HCT116 (cell line): ENCODE data around the gene STAT2. TPM values are rescaled to one million over a fixed set of nuclear protein-coding genes. Genes with fewer than 3 reads are reported as not detected.

ENCODE experiments used
- ATAC-seq: fragments of 200-7000 bp; cut with Tn5 transposase; 2 replicates; pipeline ENCODE4 v1.9.1; 2020; ENCODE audit warnings: mild to moderate bottlenecking, moderate library complexity
- BruUV-seq: library from RNA; stranded (reverse); fragments of 400-500 nt; replicated peaks from 2 replicates; lab custom pipeline; 2021; lab: Mats Ljungman, UMichigan
- CTCF ChIA-PET: fragments of 300-600 bp; sonication (Branson Sonifier 250); formaldehyde crosslinking; loops from one replicate; lab custom pipeline; 2021; ENCODE audit warnings: antibody characterized with exemption; lab: Charles Lee
- POLR2A ChIA-PET: fragments of 300-600, 350-600 bp; sonication (Branson Sonifier 250); formaldehyde crosslinking; loops from one replicate; lab custom pipeline; 2021; ENCODE audit warnings: antibody characterized with exemption; lab: Charles Lee
- RAD21 ChIA-PET, 2 experiments: fragments of 300-600 bp; sonication (Branson Sonifier 250); formaldehyde crosslinking; loops; one replicate each; lab custom pipeline; 2023; ENCODE audit warnings: low total read pairs in 2 of 2; ENCODE audit not compliant: uncharacterized antibody in 2 of 2, unreplicated experiment in 2 of 2, low non-redundant PET in 1 of 2; lab: Charles Lee
- DNase-seq: peaks from one replicate; pipeline ENCODE4 v3.0.0-alpha.2; 2010; ENCODE audit warnings: low read depth, low spot score
- H2AFZ ChIP-seq: fragments of 200-600 bp; shearing (Covaris generic), sonication (generic); 2 replicates; pipeline ENCODE4 v1.6.1; 2017; ENCODE audit warnings: low read depth, mixed run types, mixed read lengths, antibody characterized with exemption, low read length; ENCODE audit not compliant: poor library complexity, severe bottlenecking
- H3K27ac ChIP-seq: 2 replicates; pipeline ENCODE4 v1.5.1; 2012; ENCODE audit warnings: low read depth, low read length
- H3K27me3 ChIP-seq: fragments of 200-600 bp; sonication (generic); 2 replicates; pipeline ENCODE4 v1.6.1; 2016; ENCODE audit warnings: mixed run types, low read length, mixed read lengths; ENCODE audit not compliant: insufficient read depth
- H3K36me3 ChIP-seq, 2 experiments: fragments of 200-500 bp in 1 of 2; fragments of 200-600 bp in 1 of 2; sonication (Bioruptor generic) in 1 of 2; sonication (generic) in 1 of 2; 2 replicates each; pipeline versions ENCODE4 v1.5.1 to v1.6.1; 2014 to 2016; ENCODE audit warnings: low read length in 2 of 2, inconsistent platforms in 1 of 2, mixed read lengths in 1 of 2, mixed run types in 1 of 2; ENCODE audit not compliant: insufficient read depth in 2 of 2, control insufficient read depth in 1 of 2
- H3K4me1 ChIP-seq, 2 experiments: fragments of 200-600 bp in 1 of 2; sonication (generic) in 1 of 2; 2 replicates each; pipeline versions ENCODE4 v1.5.1 to v1.6.1; 2012 to 2017; ENCODE audit warnings: low read length in 2 of 2, inconsistent platforms in 1 of 2, mild to moderate bottlenecking in 1 of 2, mixed read lengths in 1 of 2, mixed run types in 1 of 2, moderate library complexity in 1 of 2; ENCODE audit not compliant: insufficient read depth in 2 of 2, control insufficient read depth in 1 of 2
- H3K4me2 ChIP-seq: fragments of 200-600 bp; sonication (generic); 2 replicates; pipeline ENCODE4 v1.6.1; 2017; ENCODE audit warnings: mixed run types, low read length, mixed read lengths
- H3K4me3 ChIP-seq, 2 experiments: fragments of 200-600 bp in 1 of 2; sonication (generic) in 1 of 2; replicated peaks in 1 of 2; 2 replicates each; pipeline ENCODE4 v1.5.1; 2011 to 2016; ENCODE audit warnings: low read length in 2 of 2, control low read depth in 1 of 2, low read depth in 1 of 2, mild to moderate bottlenecking in 1 of 2, mixed read lengths in 1 of 2, mixed run types in 1 of 2
- H3K79me2 ChIP-seq: fragments of 200-600 bp; sonication (generic); 2 replicates; pipeline ENCODE4 v1.6.1; 2017; ENCODE audit warnings: mild to moderate bottlenecking, mixed run types, low read length, moderate library complexity, mixed read lengths; ENCODE audit not compliant: insufficient read depth
- H3K9ac ChIP-seq: fragments of 200-600 bp; sonication (generic); 2 replicates; pipeline ENCODE4 v1.6.1; 2016; ENCODE audit warnings: low read length, mixed read lengths
- H3K9me2 ChIP-seq: fragments of 200-600 bp; sonication (generic), shearing (Covaris generic); 2 replicates; pipeline ENCODE4 v1.6.1; 2017; ENCODE audit warnings: mixed run types, mild to moderate bottlenecking, moderate library complexity; ENCODE audit not compliant: insufficient read depth
- H3K9me3 ChIP-seq, 2 experiments: fragments of 200-500 bp in 1 of 2; fragments of 200-600 bp in 1 of 2; sonication (Bioruptor generic) in 1 of 2; sonication (generic) in 1 of 2; 2 replicates each; pipeline ENCODE4 v1.6.1; 2014 to 2017; ENCODE audit warnings: low read length in 2 of 2, mixed read lengths in 2 of 2, inconsistent platforms in 1 of 2, low read depth in 1 of 2, mild to moderate bottlenecking in 1 of 2, mixed run types in 1 of 2, moderate library complexity in 1 of 2; ENCODE audit not compliant: control insufficient read depth in 1 of 2, insufficient read depth in 1 of 2
- H4K20me1 ChIP-seq: fragments of 200-600 bp; sonication (generic), shearing (Covaris generic); 2 replicates; pipeline ENCODE4 v1.6.1; 2017; ENCODE audit warnings: mixed run types, mild to moderate bottlenecking, moderate library complexity; ENCODE audit not compliant: insufficient read depth
- ATF3 ChIP-seq: IDR thresholded peaks from 2 replicates; pipeline ENCODE4 v1.6.1; 2012
- CBX3 ChIP-seq: IDR thresholded peaks from 2 replicates; pipeline ENCODE4 v1.6.1; 2012; ENCODE audit warnings: low read depth
- CEBPB ChIP-seq: IDR thresholded peaks from 2 replicates; pipeline ENCODE4 v1.6.1; 2012; ENCODE audit warnings: low read depth
- CTCF ChIP-seq, 3 experiments: fragments of 200-600 bp in 1 of 3; sonication (generic) in 1 of 3; IDR thresholded peaks in 2 of 3; conservative IDR thresholded peaks in 1 of 3; 2 replicates each; pipeline ENCODE4 v1.5.1; 2012 to 2017; ENCODE audit warnings: low read depth in 2 of 3, low read length in 2 of 3, antibody characterized with exemption in 1 of 3, borderline replicate concordance in 1 of 3, control low read depth in 1 of 3, mild to moderate bottlenecking in 1 of 3, mixed read lengths in 1 of 3, mixed run types in 1 of 3, moderate library complexity in 1 of 3; ENCODE audit not compliant: insufficient read depth in 1 of 3
- ELF1 ChIP-seq: IDR thresholded peaks from 2 replicates; pipeline ENCODE4 v1.6.1; 2012; ENCODE audit warnings: low read depth, borderline replicate concordance
- EZH2 ChIP-seq: fragments of 200-600 bp; sonication (generic); IDR thresholded peaks from 2 replicates; pipeline ENCODE4 v1.6.1; 2017; ENCODE audit warnings: antibody characterized with exemption, mixed run types
- FOSL1 ChIP-seq: IDR thresholded peaks from 2 replicates; pipeline ENCODE4 v1.6.1; 2012; ENCODE audit warnings: low read depth
- JUND ChIP-seq: IDR thresholded peaks from 2 replicates; pipeline ENCODE4 v1.6.1; 2012
- MAX ChIP-seq: IDR thresholded peaks from 2 replicates; pipeline ENCODE4 v1.6.1; 2012
- RAD21 ChIP-seq: IDR thresholded peaks from 2 replicates; pipeline ENCODE4 v1.6.1; 2012; ENCODE audit warnings: low read depth, mild to moderate bottlenecking
- SIN3A ChIP-seq: IDR thresholded peaks from 2 replicates; pipeline ENCODE4 v1.6.1; 2012; ENCODE audit warnings: low read depth
- SP1 ChIP-seq: IDR thresholded peaks from 2 replicates; pipeline ENCODE4 v1.6.1; 2012; ENCODE audit warnings: low read depth
- SRF ChIP-seq: IDR thresholded peaks from 2 replicates; pipeline ENCODE4 v1.6.1; 2012; ENCODE audit warnings: low read depth
- TCF7L2 ChIP-seq: IDR thresholded peaks from 2 replicates; pipeline ENCODE4 v1.7.0; 2011; ENCODE audit warnings: borderline replicate concordance, inconsistent platforms; ENCODE audit not compliant: insufficient read depth, insufficient read length; ENCODE audit errors: extremely low read depth
- YY1 ChIP-seq: IDR thresholded peaks from 2 replicates; pipeline ENCODE4 v1.6.1; 2011; ENCODE audit warnings: low read length, low read depth, moderate library complexity, mild to moderate bottlenecking; ENCODE audit not compliant: insufficient replicate concordance; ENCODE audit errors: extremely low read depth
- ZBTB33 ChIP-seq: IDR thresholded peaks from 2 replicates; pipeline ENCODE4 v1.6.1; 2011; ENCODE audit warnings: mild to moderate bottlenecking, low read length, moderate library complexity; ENCODE audit not compliant: insufficient replicate concordance; ENCODE audit errors: extremely low read depth
- ZFX ChIP-seq: fragments of 450-650 bp; IDR thresholded peaks from 2 replicates; pipeline ENCODE4 v1.6.1; 2017
- intact Hi-C: fragments of 100-400 bp; cut with micrococcal nuclease; formaldehyde crosslinking; loops from 2 replicates; pipeline ENCODE4 v1.10.0; 2022
- total RNA-seq: library from RNA; stranded (reverse); gene quantifications from one replicate; pipeline ENCODE4 v1.2.1, GENCODE V29; 2021; ENCODE audit not compliant: unreplicated experiment

Gene STAT2
- total RNA-seq, 1 experiment from 2014 or later: 53.1 TPM

- no peaks in the 10 kb centered on the region for H3K79me2 ChIP-seq
- H3K9me2 ChIP-seq: no peaks in the 10 kb centered on the region; the same call in 1 of the 2 replicates
- H2AFZ ChIP-seq: no peak overlapping the region
- no peaks in the 10 kb centered on the region for H3K27me3 ChIP-seq
- ChIA-PET CTCF (no interaction called here), RAD21 (no interaction called here)
- no peak for DNase-seq
- H4K20me1 ChIP-seq: no peaks in the 10 kb centered on the region
- ATAC-seq: no peak
- TF ChIP-seq CBX3: no peak
- TF ChIP-seq FOSL1: no peak
- TF ChIP-seq CEBPB: no peak
- TF ChIP-seq RAD21: no peak
- no peak for TF ChIP-seq ZFX
- TF ChIP-seq EZH2: no peak
- TF ChIP-seq JUND: no peak
- TF ChIP-seq TCF7L2: no peak
- no peak for TF ChIP-seq ATF3
- TF ChIP-seq SIN3A: no peak
- TF ChIP-seq MAX: no peak
- TF ChIP-seq ELF1: no peak
- no peak for TF ChIP-seq SP1
- TF ChIP-seq YY1: no peak
- TF ChIP-seq SRF: no peak
- no peak for TF ChIP-seq ZBTB33
- TF ChIP-seq CTCF (IDR thresholded peaks at IDR 0.05 in 2 of 3, conservative IDR thresholded peaks at IDR 0.05 in 1 of 3; ENCODE audit: borderline replicate concordance in 1 of 3, insufficient read depth in 1 of 3, low read depth in 2 of 3, low read length in 2 of 3): no peak
- TF ChIP-seq, all 23 proteins: peak for 0
- no peaks in the 10 kb centered on the region for H3K4me1 ChIP-seq
- intact Hi-C loops: no loop called here
- H3K27ac ChIP-seq: no peak overlapping the region
- no peak overlapping the region for H3K4me3 ChIP-seq
- no peak overlapping the region for H3K9ac ChIP-seq
- BruUV-seq: no TSS peak
- no peak overlapping the region for H3K4me2 ChIP-seq
- POLR2A ChIA-PET: no interaction called here
- no peaks in the 10 kb centered on the region for H3K36me3 ChIP-seq
- H3K9me3 ChIP-seq: peaks cover 0 to 5% of the 10 kb centered on the region in 2 experiments; a peak in 1 of 4 replicates
Measured at GRCh38 chr12:56398324-56398723, 38.4 kb upstream of the STAT2 start.
